ENCODE data around the gene CMTM5.

- TF ChIP-seq CTCF (IDR thresholded peaks at IDR 0.05) (no peak), EZH2phosphoT487 (IDR thresholded peaks at IDR 0.05) (no peak), EZH2 (IDR thresholded peaks at IDR 0.05) (no peak)
Measured at GRCh38 chr14:23389396-23389795, 12.6 kb downstream of the CMTM5 start.
